HepG2 (cell line): ENCODE data around the gene MYADML2. TPM values are rescaled to one million over a fixed set of nuclear protein-coding genes. Genes with fewer than 3 reads are reported as not detected.

Experiments
- AKAP8 ChIP-seq: sonication (generic); formaldehyde crosslinking; IDR thresholded peaks from 2 replicates; pipeline ENCODE4 v1.5.1; 2020; ENCODE audit warnings: mild to moderate bottlenecking, missing genetic modification reagents
- ARHGAP35 ChIP-seq: sonication (generic); formaldehyde crosslinking; IDR thresholded peaks from 2 replicates; pipeline ENCODE4 v1.9.0; 2022; ENCODE audit warnings: mild to moderate bottlenecking, inconsistent platforms, moderate library complexity, missing genetic modification reagents, borderline replicate concordance
- DMAP1 ChIP-seq: IDR thresholded peaks from 2 replicates; pipeline ENCODE4 v1.6.1; 2016
- DMTF1 ChIP-seq: sonication (generic); formaldehyde crosslinking; IDR thresholded peaks from 2 replicates; pipeline ENCODE4 v1.4.0; 2020; ENCODE audit warnings: mild to moderate bottlenecking, missing genetic modification reagents
- DNMT3B ChIP-seq: conservative IDR thresholded peaks from 2 replicates; pipeline ENCODE4 v1.6.1; 2016; ENCODE audit warnings: missing biosample characterization, control low read depth
- DPF2 ChIP-seq: sonication (generic); formaldehyde crosslinking; IDR thresholded peaks from 2 replicates; pipeline ENCODE4 v1.4.0; 2020; ENCODE audit warnings: mild to moderate bottlenecking, low read depth, missing genetic modification reagents, borderline replicate concordance
- SRSF1 ChIP-seq: fragments of 200-400 bp; formaldehyde crosslinking; optimal IDR thresholded peaks from 2 replicates; pipeline ENCODE3; 2017; ENCODE audit warnings: mild to moderate bottlenecking, low read depth, low read length, moderate library complexity
- TFAP4 ChIP-seq: sonication (generic); IDR thresholded peaks from 2 replicates; pipeline ENCODE4 v1.6.1; 2016; ENCODE audit warnings: low read depth, borderline replicate concordance
- TGIF2 ChIP-seq: IDR thresholded peaks from 2 replicates; pipeline ENCODE4 v1.6.1; 2016; ENCODE audit warnings: control low read depth, missing compliant biosample characterization
- ZBTB2 ChIP-seq: sonication (generic); formaldehyde crosslinking; IDR thresholded peaks from 2 replicates; pipeline ENCODE4 v1.8.0; 2022; ENCODE audit warnings: low read depth, missing genetic modification reagents
- ZIK1 ChIP-seq: sonication (generic); formaldehyde crosslinking; IDR thresholded peaks from 2 replicates; pipeline ENCODE4 v1.5.0; 2020; ENCODE audit warnings: mild to moderate bottlenecking, low read depth, missing genetic modification reagents, borderline replicate concordance
- ZNF44 ChIP-seq: sonication (generic); formaldehyde crosslinking; IDR thresholded peaks from 2 replicates; pipeline ENCODE4 v1.5.1; 2020; ENCODE audit warnings: mild to moderate bottlenecking, missing genetic modification reagents
- ZNF547 ChIP-seq: sonication (generic); formaldehyde crosslinking; IDR thresholded peaks from 2 replicates; pipeline ENCODE4 v1.5.1; 2020; ENCODE audit warnings: mild to moderate bottlenecking, missing genetic modification reagents
- polyA plus RNA-seq, 8 experiments: library from polyadenylated mRNA; depleted of rRNA in 3 of 8; stranded (reverse) in 7 of 8; unstranded in 1 of 8; fragments of >200 nt; fragmentation: Illumina TruSeq in 4 of 8; extraction: Trizol in 4 of 8; gene quantifications; 2 replicates each; pipeline versions ENCODE4 v1.2.1 to v1.2.3, GENCODE V29; 2011 to 2016; ENCODE audit warnings: low read depth in 4 of 8, missing spikeins in 1 of 8, mixed read lengths in 1 of 8; ENCODE audit not compliant: insufficient read depth in 1 of 8
- total RNA-seq, 5 experiments: library from RNA; depleted of rRNA; stranded (reverse); fragments of >200 nt; fragmentation: Illumina TruSeq; extraction: Trizol; gene quantifications; 2 replicates each; pipeline ENCODE4 v1.2.3, GENCODE V29; 2016; ENCODE audit warnings: low read depth in 1 of 5
- TF ChIP-seq, protein P1 (sequence below): sonication (generic); formaldehyde crosslinking; conservative IDR thresholded peaks from 2 replicates; pipeline ENCODE4 v1.8.0; 2022; ENCODE audit warnings: mild to moderate bottlenecking, moderate library complexity, missing genetic modification reagents
- TF ChIP-seq, protein P2 (sequence below): sonication (generic); formaldehyde crosslinking; IDR thresholded peaks from 2 replicates; pipeline ENCODE4 v1.4.0; 2020; ENCODE audit warnings: missing genetic modification reagents, borderline replicate concordance

MYADML2 gene
- total and polyA plus RNA-seq, 2 of the 13 experiments (the other 11 are each of a cell fraction or from before 2014, with no cell fraction given), result not detected

DNA sequence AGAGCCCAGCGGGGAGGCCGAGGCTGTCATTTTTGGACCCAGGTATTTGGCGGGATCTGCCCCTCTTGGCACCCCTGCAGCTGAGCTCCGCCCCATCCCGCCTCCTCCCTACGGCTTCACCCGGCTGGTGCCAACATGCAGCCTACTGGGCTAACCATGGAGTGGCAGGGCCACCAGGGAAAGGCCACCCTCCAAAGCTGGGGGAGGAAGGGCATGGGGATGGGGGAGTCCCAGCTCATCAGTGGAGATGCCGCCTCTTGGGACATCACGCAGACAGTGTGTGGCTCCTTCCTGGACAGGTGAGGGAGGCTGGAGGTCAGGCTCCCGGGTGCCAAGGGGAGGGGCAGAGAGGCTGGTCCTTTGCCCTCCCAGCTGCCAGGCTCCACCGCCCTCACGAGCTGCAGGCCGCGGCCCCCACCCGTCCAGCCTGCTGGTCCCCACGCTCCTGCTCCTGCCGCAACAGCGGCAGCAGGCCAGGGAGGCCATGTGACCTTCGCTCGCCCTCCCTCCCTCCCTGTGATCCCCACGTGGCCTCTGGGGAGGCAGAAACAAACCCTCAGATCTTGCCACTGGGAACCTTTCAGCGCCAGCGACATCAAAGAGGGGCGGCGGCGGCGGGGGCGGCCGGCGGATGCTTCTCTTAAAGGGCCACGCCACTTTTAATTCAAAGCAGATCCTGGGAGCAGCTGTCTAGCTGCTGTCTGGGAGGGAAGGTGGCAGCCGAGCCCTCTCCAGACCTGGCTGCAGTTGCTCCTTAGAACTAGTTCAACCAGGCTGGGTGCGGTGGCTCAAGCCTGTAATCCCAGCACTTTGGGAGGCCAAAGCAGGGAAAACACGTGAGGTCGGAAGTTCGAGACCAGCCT lies 20.7 kb upstream of the MYADML2 start (continued):
- 0 out of 2 replicates have a peak, but pooled peaks have one; percentile 84 for TF ChIP-seq ZNF547 (CRISPR knock-in tag)
- TF ChIP-seq, protein P1, sequence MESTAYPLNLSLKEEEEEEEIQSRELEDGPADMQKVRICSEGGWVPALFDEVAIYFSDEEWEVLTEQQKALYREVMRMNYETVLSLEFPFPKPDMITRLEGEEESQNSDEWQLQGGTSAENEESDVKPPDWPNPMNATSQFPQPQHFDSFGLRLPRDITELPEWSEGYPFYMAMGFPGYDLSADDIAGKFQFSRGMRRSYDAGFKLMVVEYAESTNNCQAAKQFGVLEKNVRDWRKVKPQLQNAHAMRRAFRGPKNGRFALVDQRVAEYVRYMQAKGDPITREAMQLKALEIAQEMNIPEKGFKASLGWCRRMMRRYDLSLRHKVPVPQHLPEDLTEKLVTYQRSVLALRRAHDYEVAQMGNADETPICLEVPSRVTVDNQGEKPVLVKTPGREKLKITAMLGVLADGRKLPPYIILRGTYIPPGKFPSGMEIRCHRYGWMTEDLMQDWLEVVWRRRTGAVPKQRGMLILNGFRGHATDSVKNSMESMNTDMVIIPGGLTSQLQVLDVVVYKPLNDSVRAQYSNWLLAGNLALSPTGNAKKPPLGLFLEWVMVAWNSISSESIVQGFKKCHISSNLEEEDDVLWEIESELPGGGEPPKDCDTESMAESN (CRISPR knock-in tag), result peak; percentile 49; the same call in 1 of the 2 replicates
- TF ChIP-seq SRSF1, result no peak
- 0 out of 2 replicates have a peak, but pooled peaks have one; percentile 25 for TF ChIP-seq DNMT3B
- TF ChIP-seq DMTF1 (CRISPR knock-in tag), result no peak
- peak; percentile 96 for TF ChIP-seq DMAP1 (CRISPR knock-in tag)
- no peak for TF ChIP-seq ARHGAP35
- peak; percentile 97 for TF ChIP-seq TGIF2 (CRISPR knock-in tag)
- peak; percentile 94 for TF ChIP-seq TFAP4
- peak; percentile 70; the same call in 1 of the 2 replicates for TF ChIP-seq ZBTB2 (CRISPR knock-in tag)
- TF ChIP-seq, protein P2, sequence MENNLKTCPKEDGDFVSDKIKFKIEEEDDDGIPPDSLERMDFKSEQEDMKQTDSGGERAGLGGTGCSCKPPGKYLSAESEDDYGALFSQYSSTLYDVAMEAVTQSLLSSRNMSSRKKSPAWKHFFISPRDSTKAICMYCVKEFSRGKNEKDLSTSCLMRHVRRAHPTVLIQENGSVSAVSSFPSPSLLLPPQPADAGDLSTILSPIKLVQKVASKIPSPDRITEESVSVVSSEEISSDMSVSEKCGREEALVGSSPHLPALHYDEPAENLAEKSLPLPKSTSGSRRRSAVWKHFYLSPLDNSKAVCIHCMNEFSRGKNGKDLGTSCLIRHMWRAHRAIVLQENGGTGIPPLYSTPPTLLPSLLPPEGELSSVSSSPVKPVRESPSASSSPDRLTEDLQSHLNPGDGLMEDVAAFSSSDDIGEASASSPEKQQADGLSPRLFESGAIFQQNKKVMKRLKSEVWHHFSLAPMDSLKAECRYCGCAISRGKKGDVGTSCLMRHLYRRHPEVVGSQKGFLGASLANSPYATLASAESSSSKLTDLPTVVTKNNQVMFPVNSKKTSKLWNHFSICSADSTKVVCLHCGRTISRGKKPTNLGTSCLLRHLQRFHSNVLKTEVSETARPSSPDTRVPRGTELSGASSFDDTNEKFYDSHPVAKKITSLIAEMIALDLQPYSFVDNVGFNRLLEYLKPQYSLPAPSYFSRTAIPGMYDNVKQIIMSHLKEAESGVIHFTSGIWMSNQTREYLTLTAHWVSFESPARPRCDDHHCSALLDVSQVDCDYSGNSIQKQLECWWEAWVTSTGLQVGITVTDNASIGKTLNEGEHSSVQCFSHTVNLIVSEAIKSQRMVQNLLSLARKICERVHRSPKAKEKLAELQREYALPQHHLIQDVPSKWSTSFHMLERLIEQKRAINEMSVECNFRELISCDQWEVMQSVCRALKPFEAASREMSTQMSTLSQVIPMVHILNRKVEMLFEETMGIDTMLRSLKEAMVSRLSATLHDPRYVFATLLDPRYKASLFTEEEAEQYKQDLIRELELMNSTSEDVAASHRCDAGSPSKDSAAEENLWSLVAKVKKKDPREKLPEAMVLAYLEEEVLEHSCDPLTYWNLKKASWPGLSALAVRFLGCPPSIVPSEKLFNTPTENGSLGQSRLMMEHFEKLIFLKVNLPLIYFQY (CRISPR knock-in tag), result 0 out of 2 replicates have a peak, but pooled peaks have one; percentile 38
- TF ChIP-seq AKAP8 (CRISPR knock-in tag), result peak; percentile 99
- peak; percentile 87 for TF ChIP-seq DPF2
- peak; percentile 28; the same call in 1 of the 2 replicates for TF ChIP-seq ZNF44 (CRISPR knock-in tag)
- peak; percentile 70; the same call in 1 of the 2 replicates for TF ChIP-seq ZIK1
